ENCODE results near the gene GRM1.

GRM1 gene

DNA sequence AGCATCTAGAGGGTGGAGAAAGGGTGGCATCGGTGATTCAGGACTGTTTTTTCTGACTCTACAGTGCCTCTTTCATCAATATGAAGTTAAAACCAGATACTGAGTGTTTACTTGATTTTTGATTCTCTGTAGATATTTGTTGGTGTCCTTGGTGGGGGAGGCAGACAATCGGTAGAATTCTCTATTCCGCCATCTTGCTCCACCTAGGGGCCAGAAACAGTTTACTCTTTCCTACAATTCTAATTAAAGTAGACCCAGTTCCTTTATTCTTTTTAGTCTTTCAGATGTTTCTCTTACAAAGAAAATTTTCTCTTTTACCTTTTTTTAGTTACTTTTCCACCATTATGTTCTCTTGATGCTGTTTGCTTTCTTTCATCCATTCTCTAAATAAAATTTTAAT is 352.6 kb downstream of the GRM1 start:
- no peaks in the 10 kb centered on the region for H3K9me3 ChIP-seq (ENCODE audit: control insufficient read depth, insufficient read depth, low read length)
- H3K4me1 ChIP-seq (ENCODE audit: control insufficient read depth, low read length): no peaks in the 10 kb centered on the region
- no peaks in the 10 kb centered on the region for H3K36me3 ChIP-seq (ENCODE audit: control insufficient read depth, low read length)
- no peaks in the 10 kb centered on the region; the same call in 1 of the 2 replicates for H3K9me2 ChIP-seq (replicated peaks; ENCODE audit: control insufficient read depth, low read length)
- H3F3A ChIP-seq (ENCODE audit: control insufficient read depth, insufficient read depth): no peaks in the 10 kb centered on the region
- H3K79me2 ChIP-seq (ENCODE audit: control insufficient read depth, low read length): no peaks in the 10 kb centered on the region
- 0 out of 2 replicates have a peak, but pooled peaks cover 4% of the 10 kb centered on the region for H3K27me3 ChIP-seq (ENCODE audit: control insufficient read depth, low read length)
- TF ChIP-seq, protein P1, sequence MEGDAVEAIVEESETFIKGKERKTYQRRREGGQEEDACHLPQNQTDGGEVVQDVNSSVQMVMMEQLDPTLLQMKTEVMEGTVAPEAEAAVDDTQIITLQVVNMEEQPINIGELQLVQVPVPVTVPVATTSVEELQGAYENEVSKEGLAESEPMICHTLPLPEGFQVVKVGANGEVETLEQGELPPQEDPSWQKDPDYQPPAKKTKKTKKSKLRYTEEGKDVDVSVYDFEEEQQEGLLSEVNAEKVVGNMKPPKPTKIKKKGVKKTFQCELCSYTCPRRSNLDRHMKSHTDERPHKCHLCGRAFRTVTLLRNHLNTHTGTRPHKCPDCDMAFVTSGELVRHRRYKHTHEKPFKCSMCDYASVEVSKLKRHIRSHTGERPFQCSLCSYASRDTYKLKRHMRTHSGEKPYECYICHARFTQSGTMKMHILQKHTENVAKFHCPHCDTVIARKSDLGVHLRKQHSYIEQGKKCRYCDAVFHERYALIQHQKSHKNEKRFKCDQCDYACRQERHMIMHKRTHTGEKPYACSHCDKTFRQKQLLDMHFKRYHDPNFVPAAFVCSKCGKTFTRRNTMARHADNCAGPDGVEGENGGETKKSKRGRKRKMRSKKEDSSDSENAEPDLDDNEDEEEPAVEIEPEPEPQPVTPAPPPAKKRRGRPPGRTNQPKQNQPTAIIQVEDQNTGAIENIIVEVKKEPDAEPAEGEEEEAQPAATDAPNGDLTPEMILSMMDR (IDR thresholded peaks at IDR 0.05; ENCODE audit: low read depth, low read length, poor library complexity, severe bottlenecking): peak; percentile 14
- no peak for TF ChIP-seq EZH2phosphoT487 (IDR thresholded peaks at IDR 0.05; ENCODE audit: borderline replicate concordance, low read length)
- H3K27ac ChIP-seq (ENCODE audit: low read depth, low read length): no peak overlapping the region
- no peak overlapping the region for H3K4me2 ChIP-seq (ENCODE audit: low read length)
- H4K20me1 ChIP-seq (ENCODE audit: control insufficient read depth, insufficient read depth, low read depth, low read length): no peaks in the 10 kb centered on the region
- no peak overlapping the region for H3K4me3 ChIP-seq (ENCODE audit: low read length)

DNA sequence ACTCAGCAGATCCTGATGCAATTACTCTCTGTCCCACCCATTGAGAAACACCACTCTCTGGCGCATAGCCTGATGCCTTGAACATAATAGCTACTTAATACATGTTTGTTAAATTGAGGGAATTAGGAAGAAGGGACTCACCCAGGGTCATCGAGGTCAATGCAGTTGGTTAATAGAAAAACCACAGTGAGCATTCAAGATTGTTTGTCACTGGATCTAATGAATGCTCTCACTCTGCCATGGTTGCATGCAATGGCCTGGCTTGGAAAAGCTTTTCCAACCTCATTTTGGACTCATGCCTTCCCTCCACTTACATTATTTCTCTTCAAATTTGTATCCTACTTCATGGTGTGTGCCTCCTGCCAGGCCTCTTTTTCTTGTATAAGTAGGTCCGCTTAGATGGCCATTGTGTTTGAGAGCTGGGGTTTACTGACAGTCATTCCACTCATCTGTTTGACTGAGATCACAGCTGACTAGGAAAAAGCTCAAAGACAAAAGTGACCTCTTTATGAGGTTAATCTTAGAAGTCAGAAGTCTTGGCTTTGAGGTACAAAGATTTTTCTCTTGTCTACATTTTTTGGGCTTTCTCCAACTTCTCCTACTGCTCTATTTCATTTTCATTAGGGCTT is 360.0 kb downstream of the GRM1 start:
- no peak overlapping the region for H3K27ac ChIP-seq (ENCODE audit: low read depth, low read length)
- H3K9me2 ChIP-seq (replicated peaks; ENCODE audit: control insufficient read depth, low read length): no peaks in the 10 kb centered on the region; the same call in 1 of the 2 replicates
- no peak overlapping the region for H3K4me3 ChIP-seq (ENCODE audit: low read length)
- no peaks in the 10 kb centered on the region for H3K9me3 ChIP-seq (ENCODE audit: control insufficient read depth, insufficient read depth, low read length)
- no peak overlapping the region for H3K4me2 ChIP-seq (ENCODE audit: low read length)
- H3K4me1 ChIP-seq (ENCODE audit: control insufficient read depth, low read length): no peaks in the 10 kb centered on the region
- H3K36me3 ChIP-seq (ENCODE audit: control insufficient read depth, low read length): no peaks in the 10 kb centered on the region
- no peaks in the 10 kb centered on the region for H3K79me2 ChIP-seq (ENCODE audit: control insufficient read depth, low read length)
- no peak for TF ChIP-seq EZH2phosphoT487 (IDR thresholded peaks at IDR 0.05; ENCODE audit: borderline replicate concordance, low read length)
- TF ChIP-seq, protein P1 (IDR thresholded peaks at IDR 0.05; ENCODE audit: low read depth, low read length, poor library complexity, severe bottlenecking): no peak
- H4K20me1 ChIP-seq (ENCODE audit: control insufficient read depth, insufficient read depth, low read depth, low read length): no peaks in the 10 kb centered on the region
- H3F3A ChIP-seq (ENCODE audit: control insufficient read depth, insufficient read depth): no peaks in the 10 kb centered on the region
- 0 out of 2 replicates have a peak, but pooled peaks cover 2% of the 10 kb centered on the region for H3K27me3 ChIP-seq (ENCODE audit: control insufficient read depth, low read length)

DNA sequence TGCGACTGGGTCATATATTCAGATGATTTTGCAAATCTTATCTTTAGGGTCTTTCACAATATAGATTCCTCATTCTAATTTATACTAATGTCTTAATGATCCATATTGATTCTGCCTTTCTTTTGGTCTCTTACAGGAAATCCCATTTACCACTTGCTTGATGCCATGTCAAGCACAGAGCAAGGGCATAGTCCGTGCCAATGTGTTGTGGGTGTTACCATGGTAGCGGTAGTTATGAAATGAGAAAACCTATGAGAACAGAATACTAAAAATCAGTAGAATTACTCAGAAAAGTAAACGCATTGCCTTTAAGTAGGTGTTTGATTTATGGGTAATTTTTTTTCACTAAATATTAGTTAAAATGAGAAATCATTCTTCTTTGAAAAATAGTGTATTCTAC is 360.9 kb downstream of the GRM1 start:
- Histone ChIP-seq H3K4me2 (ENCODE audit: low read length) (no peak overlapping the region), H3K79me2 (ENCODE audit: control insufficient read depth, low read length) (no peaks in the 10 kb centered on the region), H3F3A (ENCODE audit: control insufficient read depth, insufficient read depth) (no peaks in the 10 kb centered on the region), H3K4me1 (ENCODE audit: control insufficient read depth, low read length) (no peaks in the 10 kb centered on the region), H3K4me3 (ENCODE audit: low read length) (no peak overlapping the region), H3K27ac (ENCODE audit: low read depth, low read length) (no peak overlapping the region), H3K27me3 (ENCODE audit: control insufficient read depth, low read length) (no peaks in the 10 kb centered on the region), H4K20me1 (ENCODE audit: control insufficient read depth, insufficient read depth, low read depth, low read length) (no peaks in the 10 kb centered on the region), H3K36me3 (ENCODE audit: control insufficient read depth, low read length) (no peaks in the 10 kb centered on the region), H3K9me2 (replicated peaks; ENCODE audit: control insufficient read depth, low read length) (no peaks in the 10 kb centered on the region), H3K9me3 (ENCODE audit: control insufficient read depth, insufficient read depth, low read length) (no peaks in the 10 kb centered on the region)
- TF ChIP-seq, protein P1 (IDR thresholded peaks at IDR 0.05; ENCODE audit: low read depth, low read length, poor library complexity, severe bottlenecking): no peak
- no peak for TF ChIP-seq EZH2phosphoT487 (IDR thresholded peaks at IDR 0.05; ENCODE audit: borderline replicate concordance, low read length)

Measured in DOHH2 (cell line).